Measurements from ENCODE around the gene TUBB3.
"Not testable (repeated sequence)": the region's sequence is repeated elsewhere in the genome, so short reads cannot be mapped to it uniquely, and the experiment has no call there.

The TUBB3 gene

DNA sequence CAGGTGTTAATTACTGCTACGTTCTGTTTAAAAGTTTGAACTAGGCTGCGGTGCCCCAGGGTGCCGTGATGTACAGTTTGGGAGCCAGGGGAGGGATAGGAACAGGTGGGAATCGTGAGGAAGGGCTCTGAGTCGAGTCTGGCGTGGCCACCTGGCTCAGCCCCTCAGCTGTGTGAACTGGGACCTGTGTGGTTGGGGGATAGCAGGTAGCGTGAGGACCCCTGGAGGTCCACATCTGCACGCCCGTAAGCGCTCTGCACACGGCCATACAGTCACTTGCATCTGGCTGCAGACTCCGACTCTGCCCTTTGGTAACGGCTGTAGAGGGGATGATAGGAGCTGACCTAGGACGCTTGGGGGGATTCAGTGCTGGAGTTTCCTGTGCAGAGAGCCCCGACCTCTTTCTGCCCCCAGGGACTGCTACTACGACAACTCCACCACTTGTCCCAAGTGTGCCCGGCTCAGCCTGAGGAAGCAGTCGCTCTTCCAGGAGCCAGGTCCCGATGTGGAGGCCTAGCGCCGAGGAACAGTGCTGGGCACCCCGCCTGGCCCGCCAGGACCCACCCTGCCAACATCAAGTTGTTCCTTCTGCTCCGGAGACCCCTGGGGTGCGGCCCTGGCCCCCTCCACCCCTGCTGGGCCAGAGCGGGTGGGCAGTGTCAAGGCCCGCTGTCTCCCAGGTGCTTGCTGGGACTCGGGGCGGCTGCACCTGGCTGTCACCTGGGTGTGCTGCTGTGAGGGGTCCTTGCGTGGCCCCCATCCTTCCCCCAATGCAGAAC, 42.5 kb downstream of the TUBB3 start:
- no peak overlapping the region for H3K4me3 ChIP-seq (ENCODE audit: control insufficient read depth, low read depth, low read length)
- DNase-seq (ENCODE audit: low read depth): no peak
- TF ChIP-seq, protein P1, sequence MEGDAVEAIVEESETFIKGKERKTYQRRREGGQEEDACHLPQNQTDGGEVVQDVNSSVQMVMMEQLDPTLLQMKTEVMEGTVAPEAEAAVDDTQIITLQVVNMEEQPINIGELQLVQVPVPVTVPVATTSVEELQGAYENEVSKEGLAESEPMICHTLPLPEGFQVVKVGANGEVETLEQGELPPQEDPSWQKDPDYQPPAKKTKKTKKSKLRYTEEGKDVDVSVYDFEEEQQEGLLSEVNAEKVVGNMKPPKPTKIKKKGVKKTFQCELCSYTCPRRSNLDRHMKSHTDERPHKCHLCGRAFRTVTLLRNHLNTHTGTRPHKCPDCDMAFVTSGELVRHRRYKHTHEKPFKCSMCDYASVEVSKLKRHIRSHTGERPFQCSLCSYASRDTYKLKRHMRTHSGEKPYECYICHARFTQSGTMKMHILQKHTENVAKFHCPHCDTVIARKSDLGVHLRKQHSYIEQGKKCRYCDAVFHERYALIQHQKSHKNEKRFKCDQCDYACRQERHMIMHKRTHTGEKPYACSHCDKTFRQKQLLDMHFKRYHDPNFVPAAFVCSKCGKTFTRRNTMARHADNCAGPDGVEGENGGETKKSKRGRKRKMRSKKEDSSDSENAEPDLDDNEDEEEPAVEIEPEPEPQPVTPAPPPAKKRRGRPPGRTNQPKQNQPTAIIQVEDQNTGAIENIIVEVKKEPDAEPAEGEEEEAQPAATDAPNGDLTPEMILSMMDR (IDR thresholded peaks at IDR 0.05; ENCODE audit: control insufficient read depth, insufficient read depth, low read depth, low read length, missing control alignments): no peak

DNA sequence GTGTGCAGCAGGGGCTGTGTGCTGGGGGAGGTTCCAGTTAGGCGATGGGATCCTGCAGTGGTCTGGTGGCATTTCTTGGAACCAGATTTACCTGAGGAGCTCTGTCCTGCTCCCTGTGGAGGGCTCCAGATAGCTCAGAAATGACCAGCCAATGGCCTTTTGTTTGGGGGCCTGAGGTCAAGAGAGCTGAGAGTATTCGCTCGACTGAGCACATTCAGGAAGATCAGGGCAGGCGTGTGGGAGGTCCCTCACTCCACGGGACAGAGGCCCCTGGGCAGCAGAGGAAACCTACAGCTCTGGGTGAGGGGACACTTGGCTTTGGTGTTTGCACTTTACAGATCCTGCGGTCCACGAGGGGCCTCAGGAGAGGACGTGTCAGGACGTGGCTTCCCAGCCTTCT, 43.6 kb downstream of the TUBB3 start:
- TF ChIP-seq, protein P1 (IDR thresholded peaks at IDR 0.05; ENCODE audit: control insufficient read depth, insufficient read depth, low read depth, low read length, missing control alignments): no peak
- H3K4me3 ChIP-seq (ENCODE audit: control insufficient read depth, low read depth, low read length): no peak overlapping the region
- no peak for DNase-seq (ENCODE audit: low read depth)

DNA sequence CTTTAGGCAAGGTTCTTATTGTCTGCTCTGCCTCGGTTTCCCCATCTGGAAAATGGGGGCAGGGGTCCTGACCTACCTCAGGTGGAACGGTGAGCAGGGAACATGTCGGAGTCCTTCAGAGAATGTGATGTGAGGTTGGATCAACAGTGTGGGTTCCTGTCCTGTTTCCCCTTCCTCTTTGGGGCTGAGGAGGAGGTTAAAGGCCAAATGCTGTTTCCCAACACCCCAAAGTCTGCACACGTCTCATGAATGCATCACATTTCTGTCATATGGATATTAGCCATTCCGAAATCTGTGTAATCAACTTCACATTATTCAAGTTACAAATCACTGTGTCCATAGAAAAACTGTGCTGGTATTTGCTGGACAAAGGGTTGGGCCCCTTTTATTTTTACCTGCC, 44.3 kb downstream of the TUBB3 start:
- not testable (repeated sequence) for DNase-seq (ENCODE audit: low read depth); H3K4me3 ChIP-seq (ENCODE audit: control insufficient read depth, low read depth, low read length)

DNA sequence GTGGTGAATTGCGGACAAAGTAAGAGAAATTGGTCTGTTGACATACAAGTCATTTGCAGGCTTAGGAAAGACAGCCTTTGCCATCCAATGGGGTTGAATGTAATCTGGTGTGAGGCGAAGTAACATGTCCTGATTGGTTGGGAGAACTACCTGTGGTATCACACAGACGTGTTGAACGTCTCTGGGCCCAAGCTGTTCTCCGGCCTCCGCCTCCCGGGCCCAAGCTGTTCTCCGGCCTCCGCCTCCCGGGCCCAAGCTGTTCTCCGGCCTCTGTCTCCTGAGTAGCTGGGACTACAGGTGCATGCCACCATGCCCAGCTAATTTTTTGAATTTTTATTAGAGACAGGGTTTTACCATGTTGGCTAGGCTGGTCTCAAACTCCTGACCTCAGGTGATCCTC, 44.9 kb downstream of the TUBB3 start:
- DNase-seq (ENCODE audit: low read depth); H3K4me3 ChIP-seq (ENCODE audit: control insufficient read depth, low read depth, low read length): not testable (repeated sequence)

DNA sequence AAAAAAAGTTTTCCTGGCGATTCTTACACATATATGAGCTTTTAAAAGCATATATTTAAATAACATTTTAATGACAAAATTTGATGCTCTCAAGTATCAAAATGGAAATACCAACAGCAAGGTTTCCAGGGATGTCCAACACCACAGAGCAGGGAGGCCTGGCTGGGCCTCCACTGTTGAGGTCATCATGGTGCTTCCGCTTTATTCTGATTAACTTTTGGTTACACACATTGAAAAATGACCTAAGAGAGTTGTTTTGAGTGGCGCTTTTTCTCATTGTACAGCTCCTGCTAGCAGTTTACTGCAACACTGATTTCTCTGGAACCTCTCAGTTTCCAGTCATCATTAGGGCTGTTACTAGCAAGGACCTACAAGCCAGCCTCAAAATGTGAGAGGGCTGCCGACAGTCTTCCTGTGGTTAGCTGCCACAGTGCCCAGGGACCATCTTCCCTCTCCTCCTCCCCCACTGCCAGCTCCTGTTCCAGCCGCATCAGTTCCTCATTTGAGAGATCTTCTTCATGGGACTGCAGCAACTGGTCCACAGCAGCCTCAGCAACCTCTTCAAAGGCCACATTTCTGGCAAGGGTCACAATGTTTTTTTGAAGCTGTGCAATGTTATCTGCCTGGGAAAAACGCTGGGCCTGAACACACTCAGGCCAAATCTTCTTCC, 46.7 kb downstream of the TUBB3 start:
- no peak overlapping the region for H3K4me3 ChIP-seq (ENCODE audit: control insufficient read depth, low read depth, low read length)
- TF ChIP-seq, protein P1 (IDR thresholded peaks at IDR 0.05; ENCODE audit: control insufficient read depth, insufficient read depth, low read depth, low read length, missing control alignments): no peak
- no peak for DNase-seq (ENCODE audit: low read depth)

DNA sequence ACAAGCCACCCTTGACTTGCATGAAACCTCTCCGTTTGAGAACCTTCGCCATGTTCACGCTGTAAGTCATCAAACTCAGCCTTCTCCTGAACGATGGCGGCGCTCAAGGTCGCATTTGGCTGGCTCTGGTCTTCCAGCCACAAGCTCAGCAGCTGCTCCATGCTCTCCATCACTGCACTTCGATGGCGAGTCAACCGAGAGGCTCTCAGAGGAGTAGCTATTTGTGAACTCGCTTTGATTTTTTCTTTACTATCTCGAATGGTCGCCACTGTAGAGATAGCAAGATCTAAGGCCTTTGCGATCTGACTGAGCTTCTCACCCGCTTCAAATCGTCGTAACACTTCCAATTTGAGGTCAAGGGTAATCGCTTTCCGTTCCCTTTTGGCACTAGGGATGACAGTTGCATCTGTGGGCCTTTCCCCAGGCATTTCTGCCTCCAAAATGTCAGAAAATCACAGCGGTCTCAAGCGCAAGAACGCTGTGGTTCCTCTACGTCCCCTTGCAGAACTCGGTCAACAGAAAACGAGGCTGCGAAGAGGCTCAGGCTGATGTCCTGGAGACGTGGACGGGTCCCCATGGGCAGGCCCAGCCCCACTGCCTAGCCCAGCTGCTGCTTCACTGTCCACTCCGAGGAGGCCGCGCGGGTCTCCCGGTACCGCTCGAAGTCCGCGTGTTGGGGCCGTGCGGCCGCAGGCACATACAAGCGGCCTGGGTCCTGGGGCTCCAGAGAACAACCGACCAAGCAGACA, 48.5 kb downstream of the TUBB3 start:
- TF ChIP-seq, protein P1 (IDR thresholded peaks at IDR 0.05; ENCODE audit: control insufficient read depth, insufficient read depth, low read depth, low read length, missing control alignments): no peak
- H3K4me3 ChIP-seq (ENCODE audit: control insufficient read depth, low read depth, low read length): peak overlapping the region; percentile 86
- no peak for DNase-seq (ENCODE audit: low read depth)

DNA sequence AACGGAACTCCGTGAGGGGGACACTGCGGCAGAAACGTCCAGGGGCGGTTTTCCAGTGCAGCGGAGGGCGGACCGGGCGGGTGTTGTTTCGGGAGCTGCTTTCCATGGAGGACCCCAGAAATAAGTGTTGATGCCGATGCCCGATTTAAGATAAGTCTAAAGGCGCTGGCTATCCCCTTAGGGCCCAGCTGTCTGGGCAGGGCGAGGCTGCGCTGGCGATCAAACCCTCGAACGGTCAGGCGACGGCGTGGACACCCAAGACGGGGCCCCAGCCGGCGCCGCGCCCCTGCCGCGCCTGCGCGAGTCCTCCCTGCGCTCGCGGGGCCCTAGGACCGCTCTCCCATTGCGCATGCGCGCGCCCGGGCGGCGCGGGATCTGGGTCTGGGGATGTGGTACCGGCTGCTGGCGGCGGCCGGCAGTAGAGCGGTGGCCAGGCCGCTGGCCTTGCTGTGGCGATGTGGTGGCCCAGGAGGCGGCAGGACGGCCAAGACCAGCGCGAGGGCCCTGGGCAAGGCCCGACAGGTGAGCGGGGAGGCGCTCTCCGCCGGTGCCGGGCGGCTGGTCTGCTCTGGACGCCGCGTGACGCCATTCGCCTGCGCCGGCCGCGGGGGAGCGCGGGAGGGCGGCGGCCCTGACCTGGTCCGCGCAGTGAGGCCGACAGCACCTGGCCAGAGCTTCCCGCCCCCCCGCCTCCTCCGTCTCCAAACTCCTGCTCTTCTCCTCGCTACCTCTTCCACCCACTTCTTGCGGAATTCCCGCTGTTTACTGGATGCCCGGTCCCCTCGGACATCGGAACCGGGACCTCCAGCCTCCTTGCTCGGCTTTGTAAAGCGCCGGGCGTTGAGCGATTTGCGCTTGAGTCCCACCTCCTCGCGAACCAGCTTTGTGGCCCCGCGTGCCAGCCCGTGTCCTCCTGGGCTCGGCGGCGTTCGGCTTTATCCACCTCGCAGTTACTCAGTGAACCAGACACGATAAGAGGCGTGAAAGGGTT, 49.4 kb downstream of the TUBB3 start:
- peak; percentile 42 for DNase-seq (ENCODE audit: low read depth)
- TF ChIP-seq, protein P1 (IDR thresholded peaks at IDR 0.05; ENCODE audit: control insufficient read depth, insufficient read depth, low read depth, low read length, missing control alignments): no peak
- peak overlapping the region; percentile 86 for H3K4me3 ChIP-seq (ENCODE audit: control insufficient read depth, low read depth, low read length)
